ENCODE data around the gene KIAA0513.

KIAA0513 gene

GRCh38 chr16:85079785-85080570 lies 52.4 kb downstream of the KIAA0513 start:
- no peak for TF ChIP-seq CTCF (IDR thresholded peaks at IDR 0.05)
- H3K79me2 ChIP-seq = no peaks in the 10 kb centered on the region

GRCh38 chr16:85081038-85081437 lies 53.4 kb downstream of the KIAA0513 start:
- Histone ChIP-seq H3K27me3 (ENCODE audit: control insufficient read depth, insufficient read depth, low read length) (no peaks in the 10 kb centered on the region), H3K27ac (no peak overlapping the region), H3K36me3 (ENCODE audit: control insufficient read depth, insufficient read depth, low read length) (no peaks in the 10 kb centered on the region), H3K4me2 (ENCODE audit: low read length) (no peak overlapping the region), H3K9me3 (ENCODE audit: control insufficient read depth, low read length) (no peaks in the 10 kb centered on the region), H3K4me3 (ENCODE audit: low read depth, low read length) (no peak overlapping the region), H3K4me1 (peaks cover 4% of the 10 kb centered on the region), H3K79me2 (no peaks in the 10 kb centered on the region), H3K9ac (no peak overlapping the region), H2AFZ (no peak overlapping the region)
- TF ChIP-seq CTCF (IDR thresholded peaks at IDR 0.05) = no peak

More at GRCh38 chr16:85079785-85080570, 52.4 kb downstream of the KIAA0513 start:
- Histone ChIP-seq H3K27me3 (ENCODE audit: control insufficient read depth, insufficient read depth, low read length) (no peaks in the 10 kb centered on the region), H3K36me3 (ENCODE audit: control insufficient read depth, insufficient read depth, low read length) (no peaks in the 10 kb centered on the region), H3K9me3 (ENCODE audit: control insufficient read depth, low read length) (no peaks in the 10 kb centered on the region), H3K4me2 (ENCODE audit: low read length) (no peak overlapping the region), H3K4me1 (peaks cover under 1% of the 10 kb centered on the region), H3K9ac (no peak overlapping the region), H3K4me3 (ENCODE audit: low read depth, low read length) (no peak overlapping the region), H3K27ac (no peak overlapping the region), H2AFZ (no peak overlapping the region)

- H2AFZ ChIP-seq = no peak overlapping the region
- H3K9me3 ChIP-seq (ENCODE audit: control insufficient read depth, low read length) = no peaks in the 10 kb centered on the region
- H3K36me3 ChIP-seq (ENCODE audit: control insufficient read depth, insufficient read depth, low read length) = no peaks in the 10 kb centered on the region
- no peak overlapping the region for H3K4me3 ChIP-seq (ENCODE audit: low read depth, low read length)
- H3K27me3 ChIP-seq (ENCODE audit: control insufficient read depth, insufficient read depth, low read length) = no peaks in the 10 kb centered on the region
- no peak overlapping the region for H3K27ac ChIP-seq
- no peaks in the 10 kb centered on the region for H3K79me2 ChIP-seq
- H3K4me1 ChIP-seq = peaks cover 4% of the 10 kb centered on the region
- no peak overlapping the region for H3K9ac ChIP-seq
- TF ChIP-seq CTCF (IDR thresholded peaks at IDR 0.05) = no peak
- H3K4me2 ChIP-seq (ENCODE audit: low read length) = no peak overlapping the region
Measured at GRCh38 chr16:85081765-85082164, 54.2 kb downstream of the KIAA0513 start.

- Histone ChIP-seq H3K27me3 (ENCODE audit: control insufficient read depth, insufficient read depth, low read length) (no peaks in the 10 kb centered on the region), H3K79me2 (no peaks in the 10 kb centered on the region), H3K4me3 (ENCODE audit: low read depth, low read length) (no peak overlapping the region), H2AFZ (no peak overlapping the region), H3K4me2 (ENCODE audit: low read length) (no peak overlapping the region), H3K9me3 (ENCODE audit: control insufficient read depth, low read length) (no peaks in the 10 kb centered on the region), H3K4me1 (peaks cover 4% of the 10 kb centered on the region), H3K9ac (no peak overlapping the region), H3K27ac (no peak overlapping the region), H3K36me3 (ENCODE audit: control insufficient read depth, insufficient read depth, low read length) (no peaks in the 10 kb centered on the region)
- no peak for TF ChIP-seq CTCF (IDR thresholded peaks at IDR 0.05)
Measured at GRCh38 chr16:85082173-85083050, 54.8 kb downstream of the KIAA0513 start.
